GM19467 (cell line): ENCODE results near the gene MLLT1.

Experiments
- ATAC-seq: cut with Tn5 transposase; IDR thresholded peaks from one replicate; pipeline ENCODE4 v1.9.1; 2021; ENCODE audit warnings: mild to moderate bottlenecking, moderate library complexity; ENCODE audit not compliant: unreplicated experiment

MLLT1 gene

GRCh38 chr19:6212403-6213265, 67.1 kb downstream of the MLLT1 start:
- no peak for ATAC-seq

- ATAC-seq, result no peak
Measured at GRCh38 chr19:6211632-6212402, 68.0 kb downstream of the MLLT1 start.

- no peak for ATAC-seq
Measured at GRCh38 chr19:6210721-6211600, 68.8 kb downstream of the MLLT1 start.

GRCh38 chr19:6210091-6210490, 69.7 kb downstream of the MLLT1 start:
- ATAC-seq, result no peak

- ATAC-seq, result no peak
Measured at GRCh38 chr19:6209680-6210079, 70.1 kb downstream of the MLLT1 start.

GRCh38 chr19:6209233-6209632, 70.5 kb downstream of the MLLT1 start:
- no peak for ATAC-seq

GRCh38 chr19:6204866-6205723, 74.7 kb downstream of the MLLT1 start:
- ATAC-seq, result no peak

- no peak for ATAC-seq
Measured at GRCh38 chr19:6204212-6204611, 75.6 kb downstream of the MLLT1 start.

- peak; percentile 66 for ATAC-seq
Measured at GRCh38 chr19:6199240-6199994, 80.4 kb downstream of the MLLT1 start.

GRCh38 chr19:6198896-6199239, 80.9 kb downstream of the MLLT1 start:
- no peak for ATAC-seq

GRCh38 chr19:6196361-6196760, 83.4 kb downstream of the MLLT1 start:
- ATAC-seq, result no peak

GRCh38 chr19:6188811-6189210, 91.0 kb downstream of the MLLT1 start:
- ATAC-seq, result no peak

- no peak for ATAC-seq
Measured at GRCh38 chr19:6187374-6187773, 92.4 kb downstream of the MLLT1 start.

- no peak for ATAC-seq
Measured at GRCh38 chr19:6185835-6186834, 93.6 kb downstream of the MLLT1 start.

- ATAC-seq, result no peak
Measured at GRCh38 chr19:6185093-6185834, 94.5 kb downstream of the MLLT1 start.

GRCh38 chr19:6181119-6181518, 98.7 kb downstream of the MLLT1 start:
- ATAC-seq, result no peak

GRCh38 chr19:6173190-6173589, 106.6 kb downstream of the MLLT1 start:
- ATAC-seq, result no peak
